Measurements from ENCODE around the gene TNNI3K.

Gene TNNI3K

DNA sequence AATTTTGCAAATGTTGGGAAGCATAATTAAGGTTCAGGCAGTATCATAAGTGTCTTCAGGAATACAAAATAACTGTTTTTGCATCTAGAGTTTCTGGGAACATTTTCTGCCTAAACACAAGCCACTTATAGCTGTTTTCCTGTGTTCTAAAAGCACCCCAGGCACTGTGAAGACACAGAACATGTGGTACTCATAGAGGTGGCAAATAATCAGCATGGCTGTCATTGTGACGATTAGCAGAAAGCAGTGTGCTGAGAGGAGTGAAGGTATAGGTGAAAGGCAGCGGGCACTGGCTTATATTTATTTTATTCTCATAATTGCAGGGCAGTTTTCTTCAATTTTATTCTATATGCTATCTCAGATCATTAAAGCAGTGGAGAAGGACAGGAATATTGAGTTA lies 157.7 kb downstream of the TNNI3K start:
- no peak for DNase-seq (ENCODE audit: low read depth in 3 of 3)

DNA sequence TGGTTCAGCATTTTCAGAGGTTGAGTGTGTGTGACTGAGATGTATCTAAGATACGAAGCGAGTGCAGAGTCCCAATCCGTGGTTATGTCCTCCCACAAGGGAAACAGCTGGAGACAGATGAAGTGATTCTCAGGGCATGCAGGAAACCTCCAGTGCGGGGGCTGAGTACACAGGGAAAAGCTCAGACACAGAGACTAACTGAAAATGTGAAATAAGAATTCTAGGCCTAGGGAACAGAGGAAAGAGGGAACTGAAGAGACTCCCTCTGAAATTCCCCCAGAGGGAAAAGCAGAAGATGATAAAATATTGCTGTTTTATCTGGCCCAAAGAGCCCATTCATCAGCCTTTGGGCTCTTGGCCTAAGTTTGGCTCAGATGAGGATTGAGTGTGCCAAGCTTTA lies 160.4 kb downstream of the TNNI3K start:
- no peak for DNase-seq (ENCODE audit: low read depth in 3 of 3)

DNA sequence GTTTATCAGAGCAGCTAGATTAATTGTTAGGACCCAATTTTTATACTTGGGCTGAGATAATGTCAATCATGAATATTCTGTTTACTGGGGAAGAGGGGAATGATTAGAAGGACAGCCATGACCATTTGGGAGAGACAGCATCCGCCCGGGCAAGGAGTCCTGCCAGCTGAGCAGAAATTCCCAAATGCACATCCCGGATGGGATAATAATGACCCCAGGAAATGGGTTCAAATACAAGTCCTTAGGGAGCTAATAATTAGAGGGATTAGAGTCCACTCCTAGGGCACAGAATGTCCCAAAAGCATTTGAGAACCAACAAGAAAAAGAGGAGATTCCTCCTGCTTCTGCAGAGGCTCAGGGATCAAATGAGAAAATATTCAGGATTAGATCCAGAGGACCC lies 161.3 kb downstream of the TNNI3K start:
- no peak for DNase-seq (ENCODE audit: low read depth in 3 of 3)

- DNase-seq (ENCODE audit: low read depth in 3 of 3), result no peak
Measured at GRCh38 chr1:74396933-74397332, 161.7 kb downstream of the TNNI3K start.

GRCh38 chr1:74399249-74399648 lies 164.1 kb downstream of the TNNI3K start:
- DNase-seq (ENCODE audit: low read depth in 3 of 3), result no peak

DNA sequence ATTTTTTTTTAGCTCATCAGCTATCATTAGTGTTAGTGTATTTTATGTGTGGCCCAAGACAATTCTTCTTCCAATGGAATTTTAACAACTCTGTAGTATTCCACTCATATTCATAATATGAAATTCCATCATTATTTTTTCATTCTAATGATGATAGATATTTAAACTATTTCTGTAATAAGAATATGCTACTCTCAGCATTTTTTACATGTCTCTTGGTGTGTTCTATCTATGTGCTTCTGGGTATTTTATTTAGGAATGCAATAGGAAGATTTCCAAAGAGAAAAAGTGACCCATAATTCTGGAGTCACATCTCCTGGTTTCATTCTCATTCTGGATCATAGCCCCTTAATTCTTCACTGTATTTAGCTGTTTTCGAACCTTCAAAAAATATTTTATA lies 167.7 kb downstream of the TNNI3K start:
- no peak for DNase-seq (ENCODE audit: low read depth in 3 of 3)

DNA sequence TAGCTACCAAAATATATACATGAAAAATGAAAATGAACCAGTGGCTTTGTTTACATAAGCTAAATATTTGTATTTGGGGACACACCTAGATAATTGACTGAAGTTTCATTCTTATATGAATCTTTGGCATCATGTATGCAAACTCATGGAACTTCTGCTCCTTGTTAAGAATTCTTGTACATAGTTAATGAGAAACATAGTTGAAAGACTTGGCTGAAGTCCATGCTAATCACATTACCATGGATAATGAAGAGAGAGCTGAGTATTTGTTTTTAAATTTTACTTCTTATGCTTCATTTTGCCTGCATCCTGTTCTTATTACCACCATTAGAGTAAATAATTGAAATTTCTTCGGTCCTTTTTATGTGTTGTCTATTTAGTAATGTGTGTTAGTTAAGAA lies 168.4 kb downstream of the TNNI3K start:
- DNase-seq (ENCODE audit: low read depth in 3 of 3), result no peak

GRCh38 chr1:74406759-74407158 lies 171.6 kb downstream of the TNNI3K start:
- DNase-seq (ENCODE audit: low read depth in 3 of 3), result no peak

DNA sequence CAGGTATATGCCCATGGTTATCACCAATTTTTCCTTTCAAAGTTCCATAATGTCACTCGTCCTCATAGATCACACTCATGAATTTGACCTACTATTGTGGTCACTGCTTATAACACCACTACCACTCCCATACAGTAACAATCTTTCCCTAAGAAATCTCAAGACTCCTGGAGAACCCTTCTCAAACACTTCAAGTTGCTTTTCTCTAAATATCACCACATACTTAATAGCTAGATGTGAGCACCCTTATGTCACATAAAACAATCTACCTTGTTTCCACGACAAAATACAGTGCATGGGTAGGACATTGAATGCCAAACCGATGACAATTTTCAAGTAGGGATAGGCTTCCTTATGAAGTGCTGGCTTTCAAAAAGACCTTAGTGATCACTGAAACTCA lies 172.7 kb downstream of the TNNI3K start:
- no peak for DNase-seq (ENCODE audit: low read depth in 3 of 3)

GRCh38 chr1:74412244-74412643 lies 177.1 kb downstream of the TNNI3K start:
- no peak for DNase-seq (ENCODE audit: low read depth in 3 of 3)

- DNase-seq (ENCODE audit: low read depth in 3 of 3), result no peak
Measured at GRCh38 chr1:74415935-74416334, 180.7 kb downstream of the TNNI3K start.

DNA sequence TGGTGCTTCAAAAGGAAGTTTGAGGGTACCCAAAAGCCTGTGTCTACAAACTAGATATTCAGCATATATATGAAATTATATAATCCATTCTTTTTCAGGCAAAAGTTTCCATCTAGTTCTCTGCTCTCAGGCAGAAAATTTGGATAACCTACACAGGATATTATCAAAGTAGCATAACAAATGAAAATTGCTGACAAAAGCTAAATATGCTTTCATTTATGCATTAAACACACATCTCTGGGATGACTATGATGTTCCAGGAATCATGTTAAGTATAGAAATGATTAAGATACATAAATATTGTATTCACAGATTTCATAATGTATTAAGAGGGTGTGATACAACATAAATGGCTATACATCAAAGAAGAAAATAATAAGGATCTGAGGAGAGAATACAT lies 184.4 kb downstream of the TNNI3K start:
- DNase-seq (ENCODE audit: low read depth in 3 of 3), result no peak

GRCh38 chr1:74420467-74420866 lies 185.3 kb downstream of the TNNI3K start:
- no peak for DNase-seq (ENCODE audit: low read depth in 3 of 3)

GRCh38 chr1:74422421-74423292 lies 187.5 kb downstream of the TNNI3K start:
- DNase-seq (ENCODE audit: low read depth in 3 of 3), result no peak

DNA sequence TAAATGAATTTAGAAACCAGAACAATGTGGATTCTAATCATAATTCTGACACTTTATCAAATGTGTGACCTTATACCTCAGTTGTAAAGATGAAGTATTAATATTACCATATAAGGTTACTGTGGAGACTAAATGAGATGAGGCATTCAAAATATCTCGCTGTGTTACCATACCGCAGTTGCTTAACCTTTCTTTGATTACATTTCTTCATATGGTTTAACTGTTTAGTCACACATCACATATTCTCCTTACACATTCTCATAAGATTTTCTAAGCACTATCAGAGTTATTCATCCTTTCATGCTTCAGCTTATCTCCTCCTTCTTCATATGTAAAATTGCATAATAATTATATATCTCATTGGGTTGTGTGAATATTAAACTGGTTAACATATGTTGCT lies 188.3 kb downstream of the TNNI3K start:
- no peak for DNase-seq (ENCODE audit: low read depth in 3 of 3)

DNA sequence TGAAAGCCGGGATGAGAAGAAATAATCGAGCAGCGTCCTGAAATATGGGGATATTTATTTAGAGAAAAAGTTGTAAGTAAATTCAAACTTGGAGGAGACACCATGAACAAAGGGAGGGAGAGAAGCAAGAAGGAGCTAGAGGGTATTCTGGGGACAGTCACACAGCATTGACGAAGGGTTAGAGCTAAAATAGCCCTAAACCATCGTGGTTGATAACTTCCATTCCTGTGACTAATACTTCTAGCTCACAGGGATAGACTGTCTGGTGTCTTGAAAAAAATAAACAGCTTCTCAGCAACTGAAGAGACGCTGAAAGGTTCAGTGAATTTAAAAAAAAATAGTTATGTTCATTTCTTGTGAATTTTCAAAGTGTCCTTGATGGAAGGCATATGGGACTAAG lies 190.5 kb downstream of the TNNI3K start:
- no peak for DNase-seq (ENCODE audit: low read depth in 3 of 3)

GRCh38 chr1:74426208-74426937 lies 191.2 kb downstream of the TNNI3K start:
- DNase-seq (ENCODE audit: low read depth in 3 of 3), result no peak

DNA sequence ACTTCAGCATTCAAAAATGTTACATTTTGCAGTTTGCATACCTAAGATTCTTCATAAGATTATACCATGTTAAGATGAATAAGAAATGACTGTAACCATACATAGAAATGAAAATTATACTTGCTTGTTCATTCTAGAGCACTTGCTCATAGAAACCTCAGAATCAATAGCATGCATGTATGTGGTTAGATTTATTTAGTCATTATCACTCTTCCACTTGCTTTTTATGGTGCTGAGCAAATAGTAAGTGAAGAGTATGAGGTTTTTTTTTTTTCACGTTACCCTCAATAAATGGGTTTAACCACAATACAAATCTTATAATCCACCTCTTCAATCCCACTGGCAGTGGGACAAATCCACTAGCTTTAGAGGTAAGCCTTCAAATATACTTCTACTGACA lies 192.5 kb downstream of the TNNI3K start:
- DNase-seq (ENCODE audit: low read depth in 3 of 3), result no peak

- no peak for DNase-seq (ENCODE audit: low read depth in 3 of 3)
Measured at GRCh38 chr1:74429580-74429979, 194.4 kb downstream of the TNNI3K start.

DNA sequence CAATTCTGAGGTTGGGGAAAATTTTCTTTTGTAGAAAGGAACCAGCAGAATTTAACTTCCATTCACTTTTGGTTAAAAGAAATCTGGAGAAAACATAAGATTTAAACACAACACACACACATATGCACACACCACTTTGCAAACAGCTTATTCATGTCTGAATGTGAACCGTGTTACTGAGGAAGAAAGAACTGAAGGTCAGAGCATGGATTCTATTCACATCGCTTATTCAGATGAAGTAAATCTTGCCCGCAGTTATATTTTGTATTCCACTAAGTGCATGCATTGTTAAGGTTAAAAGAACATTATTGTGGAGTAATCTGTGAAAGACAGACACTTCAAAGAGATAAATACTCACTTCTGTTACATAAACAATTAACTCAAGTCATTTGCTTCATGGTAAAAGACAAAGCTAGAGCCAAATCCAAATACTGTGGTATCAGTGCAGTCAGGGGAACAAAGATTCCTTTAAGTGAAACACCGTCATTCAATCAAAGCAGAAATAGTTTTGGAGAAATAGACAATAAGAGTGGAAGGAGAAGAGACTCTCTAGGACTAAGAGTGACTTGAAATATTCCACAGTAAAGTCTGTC lies 195.3 kb downstream of the TNNI3K start:
- no peak for DNase-seq (ENCODE audit: low read depth in 3 of 3)

DNA sequence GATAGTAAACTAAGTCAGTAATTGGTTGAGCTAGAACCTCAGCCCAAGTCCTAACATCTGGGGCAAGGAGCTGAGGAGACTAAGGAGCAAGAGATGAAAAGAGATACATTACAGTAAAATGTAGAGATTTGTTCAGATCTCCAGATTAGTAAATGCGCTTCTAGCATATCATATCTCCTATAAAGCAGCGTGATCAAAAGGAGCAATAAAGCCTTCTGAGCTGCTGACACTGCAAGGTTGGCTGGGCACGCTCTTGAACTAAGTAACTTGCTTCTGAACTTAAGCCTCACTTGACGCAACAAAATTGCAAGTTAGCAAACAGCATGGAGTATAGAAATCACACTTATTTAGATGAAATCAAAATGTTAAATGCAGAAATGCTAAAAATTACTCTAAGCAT lies 196.3 kb downstream of the TNNI3K start:
- DNase-seq (ENCODE audit: low read depth in 3 of 3), result no peak

DNA sequence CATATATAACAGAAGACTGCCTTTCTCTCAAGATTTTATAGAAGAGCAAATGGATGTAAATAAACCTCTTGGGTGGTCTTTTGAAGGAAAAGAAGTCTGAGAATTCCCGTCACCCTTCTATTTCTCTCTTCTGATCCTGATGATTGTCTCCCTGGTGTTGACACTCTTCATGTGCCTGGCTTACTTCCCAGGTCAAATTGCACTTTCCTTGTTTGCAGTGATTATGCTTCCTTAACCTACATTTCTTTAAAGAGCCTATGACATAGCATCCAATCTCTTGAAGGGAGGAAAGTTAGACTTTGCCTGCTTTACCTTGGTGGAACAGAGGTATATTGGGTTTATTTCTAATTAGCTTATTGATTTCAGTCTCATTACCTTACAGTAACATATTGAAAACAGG lies 197.1 kb downstream of the TNNI3K start:
- no peak for DNase-seq (ENCODE audit: low read depth in 3 of 3)

- no peak for DNase-seq (ENCODE audit: low read depth in 3 of 3)
Measured at GRCh38 chr1:74434321-74434720, 199.1 kb downstream of the TNNI3K start.

Measured in stimulated activated CD4-positive, alpha-beta T cell treated with anti-CD3 and anti-CD28 coated beads, TNF-alpha, amount 100 ng/mL, for 24 hours (primary cell).